Hippocampal formation (tissue), 2 donors: ENCODE results near the gene SP2.

Experiments used
- DNase-seq, 2 donors: peaks; one replicate each; lab custom pipeline; 2025; lab: John Stamatoyannopoulos, UW

Gene SP2

GRCh38 chr17:47949197-47949759, 53.2 kb downstream of the SP2 start:
- DNase-seq, result peak; percentile 70 to 74

- DNase-seq, result no peak
Measured at GRCh38 chr17:47949946-47950345, 53.9 kb downstream of the SP2 start.

GRCh38 chr17:47950448-47950847, 54.4 kb downstream of the SP2 start:
- DNase-seq, result no peak

- no peak for DNase-seq
Measured at GRCh38 chr17:47952171-47953021, 56.4 kb downstream of the SP2 start.

GRCh38 chr17:47953909-47954308, 57.9 kb downstream of the SP2 start:
- DNase-seq, result no peak

GRCh38 chr17:47955497-47956461, 59.7 kb downstream of the SP2 start:
- DNase-seq, result no peak

- DNase-seq, result no peak
Measured at GRCh38 chr17:47956791-47957590, 61.0 kb downstream of the SP2 start.

GRCh38 chr17:47957591-47958490, 61.8 kb downstream of the SP2 start, which contains the start of gene PRR15L:
Gene PRR15L, minus strand, starts transcription at chr17:47957883. Its CDS starts 4,649 bp downstream, at chr17:47953234.
- no peak for DNase-seq

- DNase-seq, result no peak
Measured at GRCh38 chr17:47959825-47960655, 64.0 kb downstream of the SP2 start.

GRCh38 chr17:47961406-47961805, 65.4 kb downstream of the SP2 start:
- DNase-seq, result no peak

- DNase-seq, result no peak
Measured at GRCh38 chr17:47962901-47963300, 66.9 kb downstream of the SP2 start.

GRCh38 chr17:47964856-47965255, 68.8 kb downstream of the SP2 start:
- DNase-seq, result no peak

- DNase-seq, result no peak
Measured at GRCh38 chr17:47966079-47966519, 70.1 kb downstream of the SP2 start.

- no peak for DNase-seq
Measured at GRCh38 chr17:47967607-47968252, 71.7 kb downstream of the SP2 start.

GRCh38 chr17:47968836-47969235, 72.8 kb downstream of the SP2 start:
- DNase-seq, result no peak

GRCh38 chr17:47969930-47970724, 74.1 kb downstream of the SP2 start:
- no peak for DNase-seq

GRCh38 chr17:47970725-47971499, 74.9 kb downstream of the SP2 start, which contains the start of gene CDK5RAP3:
Gene CDK5RAP3, plus strand, starts transcription at chr17:47971113. Its CDS starts 34 bp downstream, at chr17:47971147.
- peak; percentile 99 to 100 for DNase-seq
